Activated CD8-positive, alpha-beta memory T cell treated with anti-CD3 and anti-CD28 coated beads, Interleukin-2, amount 10 ng/mL, durations not matched to agents 7 days and 5 days (primary cell): ENCODE measurements around the gene RAB36. TPM values are rescaled to one million over a fixed set of nuclear protein-coding genes. Genes with fewer than 3 reads are reported as not detected.

Experiments used
- ATAC-seq: fragments of 150-1000 bp; cut with Tn5 transposase; one replicate; pipeline ENCODE4 v1.10.0; 2021; ENCODE audit warnings: moderate library complexity
- CTCF ChIA-PET: fragments of 350-600 bp; sonication (Branson Sonifier 250); formaldehyde crosslinking; loops from one replicate; lab custom pipeline; 2021; ENCODE audit warnings: antibody characterized with exemption; lab: Charles Lee
- DNase-seq: peaks from one replicate; pipeline ENCODE4 v3.0.0-alpha.2; 2020
- H3K27ac Mint-ChIP-seq: one replicate; pipeline ENCODE4 v1.8.0; 2021; ENCODE audit warnings: mild to moderate bottlenecking, mixed read lengths
- H3K27me3 Mint-ChIP-seq: one replicate; pipeline ENCODE4 v1.8.0; 2021; ENCODE audit warnings: mixed read lengths
- H3K36me3 Mint-ChIP-seq: one replicate; pipeline ENCODE4 v1.8.0; 2021; ENCODE audit warnings: mild to moderate bottlenecking, mixed read lengths
- H3K4me1 Mint-ChIP-seq: one replicate; pipeline ENCODE4 v1.8.0; 2021; ENCODE audit warnings: mixed read lengths
- H3K4me3 Mint-ChIP-seq: one replicate; pipeline ENCODE4 v1.8.0; 2021; ENCODE audit warnings: mild to moderate bottlenecking, moderate library complexity, mixed read lengths
- H3K9me3 Mint-ChIP-seq: one replicate; pipeline ENCODE4 v1.8.0; 2022; ENCODE audit warnings: low read depth, mixed read lengths
- total RNA-seq, 2 experiments: library from RNA; stranded (reverse); gene quantifications; one replicate each; pipeline ENCODE4 v1.2.3, GENCODE V29; 2021

Gene RAB36
- total RNA-seq, 2 experiments from 2014 or later = 0.26 to 0.37 TPM

- Mint-ChIP-seq H3K27ac (no peak overlapping the region), H3K4me1 (peaks cover 8% of the 10 kb centered on the region), H3K4me3 (no peak overlapping the region), H3K9me3 (no peaks in the 10 kb centered on the region), H3K27me3 (no peaks in the 10 kb centered on the region), H3K36me3 (no peaks in the 10 kb centered on the region)
- CTCF ChIA-PET = interaction anchor here (1.8 to 3.1 kb wide), 3 partner anchors 10 to 198 kb away, joined by 6 to 13 read pairs (median 10); partner anchors contain the start of gene RAB36
- DNase-seq (no peak), ATAC-seq (no peak)
These were observed 9.9 kb downstream of the RAB36 start for GRCh38 chr22:23155143-23155542.

- Mint-ChIP-seq H3K4me3 (no peak overlapping the region), H3K27me3 (no peaks in the 10 kb centered on the region), H3K36me3 (no peaks in the 10 kb centered on the region), H3K4me1 (peaks cover 8% of the 10 kb centered on the region), H3K9me3 (no peaks in the 10 kb centered on the region), H3K27ac (no peak overlapping the region)
- ATAC-seq (no peak), DNase-seq (no peak)
- CTCF ChIA-PET = interaction anchor here (0.9 to 3.1 kb wide), 4 partner anchors 11 to 126 kb away, joined by 3 to 13 read pairs (median 8); partner anchors contain the start of gene RAB36
These were observed 10.6 kb downstream of the RAB36 start for GRCh38 chr22:23155831-23156230.

- no peaks in the 10 kb centered on the region for H3K27me3 Mint-ChIP-seq
These were observed 11.0 kb downstream of the RAB36 start for GRCh38 chr22:23156286-23156685.

DNA sequence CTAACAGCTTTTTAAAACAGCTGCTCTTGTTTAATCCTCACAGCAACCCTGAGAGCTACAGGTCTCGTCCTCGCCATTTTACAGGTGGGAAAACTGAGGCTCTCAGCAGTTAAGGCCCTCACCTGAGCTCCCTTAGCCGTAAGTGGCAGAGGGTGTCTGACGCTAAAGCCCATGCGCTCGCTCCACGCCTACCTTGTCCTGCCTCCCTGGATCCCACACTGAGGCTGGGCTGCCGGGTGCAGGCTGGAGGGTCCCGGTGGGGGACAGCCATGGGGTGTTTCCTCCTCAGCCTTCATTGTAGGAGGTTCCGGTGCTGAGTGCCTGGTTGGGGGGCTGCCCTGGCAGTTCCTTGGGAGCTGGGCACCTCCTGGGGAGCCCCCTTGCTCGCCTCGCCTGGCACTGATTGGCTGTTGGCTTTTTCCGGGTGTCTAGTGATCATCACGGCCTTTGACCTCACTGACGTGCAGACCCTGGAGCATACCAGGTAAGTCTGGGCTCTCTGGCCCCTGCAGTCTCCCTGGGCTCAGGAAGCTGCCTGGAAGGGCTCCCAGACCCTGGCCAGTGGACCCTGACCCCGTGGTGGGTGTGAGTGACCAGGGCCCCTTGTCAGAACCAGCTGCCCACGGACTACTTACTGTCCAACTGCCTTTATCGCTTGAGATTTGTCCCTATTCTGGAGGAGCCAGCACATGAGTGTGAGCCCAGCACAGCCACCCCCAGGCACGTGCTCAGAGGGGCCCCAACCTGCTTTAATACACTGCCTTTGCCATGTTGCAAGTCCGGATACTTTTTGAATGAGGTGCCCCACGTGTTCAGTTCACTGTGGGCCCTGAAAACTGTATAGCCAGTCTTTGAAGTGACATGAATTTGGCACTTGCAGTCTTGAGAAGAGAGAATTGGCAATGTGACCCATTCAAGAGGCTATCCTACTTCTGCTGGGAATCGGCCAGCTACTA is 12.6 kb downstream of the RAB36 start:
- Mint-ChIP-seq H3K27ac (no peak overlapping the region), H3K36me3 (no peaks in the 10 kb centered on the region), H3K9me3 (no peaks in the 10 kb centered on the region), H3K4me1 (peaks cover 6% of the 10 kb centered on the region), H3K4me3 (no peak overlapping the region), H3K27me3 (no peaks in the 10 kb centered on the region)
- ATAC-seq (no peak), DNase-seq (no peak)
- CTCF ChIA-PET = interaction anchor here (1.0 to 3.1 kb wide), 6 partner anchors 11 to 228 kb away, joined by 3 to 13 read pairs (median 4); partner anchors contain the start of gene RAB36

More at GRCh38 chr22:23156286-23156685, 11.0 kb downstream of the RAB36 start:
- no peak for DNase-seq
- H3K4me1 Mint-ChIP-seq = peaks cover 8% of the 10 kb centered on the region
- H3K36me3 Mint-ChIP-seq = no peaks in the 10 kb centered on the region
- no peak overlapping the region for H3K4me3 Mint-ChIP-seq
- no peak for ATAC-seq
- CTCF ChIA-PET = interaction anchor here (0.9 to 3.1 kb wide), 6 partner anchors 12 to 230 kb away, joined by 3 to 13 read pairs (median 6); partner anchors contain the start of gene RAB36
- H3K27ac Mint-ChIP-seq = no peak overlapping the region
- H3K9me3 Mint-ChIP-seq = no peaks in the 10 kb centered on the region

DNA sequence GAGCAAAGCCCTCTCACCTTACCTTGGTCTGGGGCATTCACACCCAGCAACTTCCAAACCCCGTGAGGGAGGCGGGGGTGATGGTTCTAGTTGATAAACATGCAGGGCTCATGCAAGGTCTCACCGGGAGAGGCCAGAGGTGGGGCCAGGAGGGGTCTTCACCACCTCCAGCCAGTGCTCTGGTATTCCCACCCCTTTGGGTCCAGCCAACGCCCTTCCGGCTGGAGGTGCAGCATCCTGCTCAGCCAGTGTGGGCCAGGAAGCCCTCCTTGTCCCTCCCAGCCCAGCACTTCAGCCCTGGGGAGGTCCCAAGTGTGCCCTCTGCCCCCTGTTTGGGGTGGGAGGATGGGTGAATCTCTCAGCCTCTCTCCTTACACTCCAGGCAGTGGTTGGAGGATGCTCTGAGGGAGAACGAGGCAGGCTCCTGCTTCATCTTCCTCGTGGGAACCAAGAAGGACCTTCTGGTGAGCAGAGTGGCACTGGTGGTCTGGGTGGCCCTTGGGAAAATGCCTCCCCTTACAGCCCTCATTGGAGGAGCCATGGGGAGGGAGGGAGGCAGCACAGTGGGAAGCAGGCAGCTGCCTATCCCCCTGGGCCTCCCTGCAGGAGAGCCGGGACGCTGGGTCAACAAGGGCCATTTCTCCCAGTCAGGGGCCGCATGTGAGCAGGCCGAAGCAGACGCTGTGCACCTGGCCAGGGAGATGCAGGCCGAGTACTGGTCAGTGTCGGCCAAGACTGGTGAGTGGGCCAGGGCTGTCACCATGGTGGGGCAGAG is 13.4 kb downstream of the RAB36 start:
- H3K36me3 Mint-ChIP-seq = no peaks in the 10 kb centered on the region
- no peaks in the 10 kb centered on the region for H3K4me1 Mint-ChIP-seq
- DNase-seq = no peak
- CTCF ChIA-PET = interaction anchor here (1.7 kb wide), 1 partner anchor 20 kb away, joined by 4 read pairs; no protein-coding TSS in a partner anchor
- no peak overlapping the region for H3K27ac Mint-ChIP-seq
- no peaks in the 10 kb centered on the region for H3K9me3 Mint-ChIP-seq
- H3K4me3 Mint-ChIP-seq = no peak overlapping the region
- H3K27me3 Mint-ChIP-seq = no peaks in the 10 kb centered on the region
- ATAC-seq = no peak

DNA sequence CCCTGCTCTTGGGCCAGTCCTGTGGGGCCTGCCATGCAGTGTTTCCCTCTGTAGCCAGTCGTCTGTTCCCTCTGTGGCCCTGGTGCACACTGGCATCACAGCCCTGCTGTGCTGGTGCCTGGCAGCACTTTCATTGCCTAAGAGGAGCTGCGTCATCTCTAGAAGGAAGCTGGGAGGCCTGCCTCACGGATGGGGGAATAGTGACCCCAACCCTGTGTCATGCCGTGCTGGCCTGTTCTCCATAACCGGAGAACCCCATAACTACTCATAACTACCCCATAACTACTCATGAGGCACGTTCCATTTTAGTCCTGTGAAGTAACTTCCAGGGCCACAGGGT is 14.0 kb downstream of the RAB36 start:
- Mint-ChIP-seq H3K27me3 (no peaks in the 10 kb centered on the region), H3K4me3 (no peak overlapping the region), H3K4me1 (no peaks in the 10 kb centered on the region), H3K9me3 (no peaks in the 10 kb centered on the region), H3K27ac (no peak overlapping the region), H3K36me3 (no peaks in the 10 kb centered on the region)
- DNase-seq (no peak), ATAC-seq (no peak)
- CTCF ChIA-PET = no interaction called here

GRCh38 chr22:23161029-23161428 is 15.8 kb downstream of the RAB36 start:
- ATAC-seq = no peak
- Mint-ChIP-seq H3K9me3 (no peaks in the 10 kb centered on the region), H3K27ac (no peak overlapping the region), H3K4me1 (no peaks in the 10 kb centered on the region), H3K27me3 (no peaks in the 10 kb centered on the region), H3K36me3 (no peaks in the 10 kb centered on the region), H3K4me3 (no peak overlapping the region)
- no peak for DNase-seq
- CTCF ChIA-PET = no interaction called here

DNA sequence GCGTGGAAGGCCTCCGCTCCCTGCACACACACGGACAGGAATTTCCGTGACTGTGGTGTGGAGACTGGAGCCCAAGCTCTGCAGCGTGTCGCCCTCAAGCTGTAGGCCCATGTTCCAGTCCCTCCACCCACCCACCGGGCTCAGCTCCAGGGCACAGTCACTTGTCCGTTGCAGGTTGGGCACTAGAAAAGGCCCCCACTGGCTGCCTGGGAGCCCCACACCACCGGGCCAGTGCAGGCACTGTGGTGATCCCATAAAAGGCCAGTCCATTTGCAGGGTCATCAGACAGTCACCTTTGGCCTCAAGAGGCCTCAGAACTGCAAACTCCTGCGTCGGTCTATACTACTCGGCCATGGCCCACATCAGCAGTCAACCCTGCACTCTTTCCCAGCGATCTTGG is 16.3 kb downstream of the RAB36 start:
- Mint-ChIP-seq H3K9me3 (no peaks in the 10 kb centered on the region), H3K4me1 (no peaks in the 10 kb centered on the region), H3K27me3 (no peaks in the 10 kb centered on the region), H3K36me3 (no peaks in the 10 kb centered on the region), H3K4me3 (no peak overlapping the region), H3K27ac (no peak overlapping the region)
- CTCF ChIA-PET = no interaction called here
- ATAC-seq = no peak
- DNase-seq = no peak

DNA sequence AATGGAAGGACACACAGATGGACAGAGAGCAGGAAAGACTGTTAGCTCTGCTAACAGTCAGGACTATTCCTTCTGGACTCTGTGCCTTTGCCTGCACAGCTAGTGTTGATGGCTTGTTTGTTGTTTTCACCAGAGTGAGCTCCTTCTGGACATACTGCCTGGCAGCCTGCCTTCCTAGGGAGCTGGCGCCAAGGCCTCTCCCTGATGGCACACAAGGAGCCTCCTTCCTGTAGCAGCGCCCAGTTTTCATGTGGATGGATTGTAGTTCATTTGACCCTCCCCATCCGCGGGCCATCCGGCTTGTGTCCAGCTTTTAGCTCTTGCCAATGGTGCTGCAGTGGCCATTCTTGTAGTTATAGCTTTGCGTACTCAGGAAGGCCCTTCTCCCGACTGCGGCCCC is 18.4 kb downstream of the RAB36 start:
- H3K27ac Mint-ChIP-seq = no peak overlapping the region
- CTCF ChIA-PET = interaction anchor here (1.1 to 1.5 kb wide), 4 partner anchors 10 to 126 kb away, joined by 4 to 6 read pairs (median 4); no protein-coding TSS in a partner anchor

GRCh38 chr22:23164091-23164490 is 18.8 kb downstream of the RAB36 start:
- ATAC-seq (no peak), DNase-seq (no peak)
- Mint-ChIP-seq H3K27ac (no peak overlapping the region), H3K27me3 (no peaks in the 10 kb centered on the region), H3K9me3 (no peaks in the 10 kb centered on the region), H3K36me3 (no peaks in the 10 kb centered on the region), H3K4me1 (no peaks in the 10 kb centered on the region), H3K4me3 (no peak overlapping the region)
- CTCF ChIA-PET = interaction anchor here (1.1 to 1.5 kb wide), 4 partner anchors 10 to 126 kb away, joined by 4 to 6 read pairs (median 4); no protein-coding TSS in a partner anchor

More for the DNA sequence above, 18.4 kb downstream of the RAB36 start:
- no peaks in the 10 kb centered on the region for H3K9me3 Mint-ChIP-seq
- H3K27me3 Mint-ChIP-seq = no peaks in the 10 kb centered on the region
- no peak overlapping the region for H3K4me3 Mint-ChIP-seq
- ATAC-seq (no peak), DNase-seq (no peak)
- no peaks in the 10 kb centered on the region for H3K4me1 Mint-ChIP-seq
- no peaks in the 10 kb centered on the region for H3K36me3 Mint-ChIP-seq

DNA sequence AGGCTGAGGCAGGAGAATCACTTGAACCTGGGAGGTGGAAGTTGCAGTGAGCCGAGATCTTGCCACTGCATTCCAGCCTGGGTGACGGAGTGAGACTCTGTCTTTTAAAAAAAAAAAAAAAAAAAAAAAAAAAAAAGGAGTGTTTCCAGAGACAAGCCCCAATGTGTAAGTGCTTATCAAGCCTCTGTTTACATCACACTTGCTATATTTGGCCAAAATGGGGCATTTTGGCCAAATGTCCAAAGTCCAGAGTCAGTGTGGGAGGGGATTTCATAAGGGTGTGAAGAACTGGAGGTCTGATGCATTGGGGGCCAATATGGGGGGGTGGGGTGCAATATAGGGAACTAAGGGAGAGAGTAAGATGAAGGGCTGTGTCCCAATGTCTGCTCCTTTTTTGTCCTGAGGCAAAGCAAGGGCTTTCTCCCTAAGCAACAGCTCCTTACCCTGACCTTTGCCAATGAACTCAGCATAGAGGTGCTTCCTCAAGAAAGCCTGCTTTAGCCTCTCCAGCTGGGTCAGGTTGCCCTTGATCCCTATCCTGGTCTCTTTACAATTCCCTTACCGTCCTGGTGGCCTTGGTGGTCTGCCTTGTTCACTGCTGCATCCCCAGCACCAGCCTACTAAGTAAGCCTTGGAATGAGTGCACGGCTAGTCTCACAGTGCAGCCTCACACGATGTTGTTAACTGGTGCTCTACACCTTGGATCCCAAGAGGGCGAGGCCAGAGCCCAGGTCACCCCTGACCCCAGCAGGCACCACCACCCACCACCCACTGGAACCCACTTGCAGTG is 21.0 kb downstream of the RAB36 start:
- H3K4me3 Mint-ChIP-seq = no peak overlapping the region
- ATAC-seq = no peak
- CTCF ChIA-PET = interaction anchor here (0.8 kb wide), 1 partner anchor 12 kb away, joined by 3 read pairs; no protein-coding TSS in a partner anchor
- no peaks in the 10 kb centered on the region for H3K9me3 Mint-ChIP-seq
- H3K36me3 Mint-ChIP-seq = no peaks in the 10 kb centered on the region
- DNase-seq = no peak
- H3K27me3 Mint-ChIP-seq = no peaks in the 10 kb centered on the region
- no peaks in the 10 kb centered on the region for H3K4me1 Mint-ChIP-seq
- no peak overlapping the region for H3K27ac Mint-ChIP-seq

GRCh38 chr22:23166841-23167616 is 21.8 kb downstream of the RAB36 start:
- no peaks in the 10 kb centered on the region for H3K27me3 Mint-ChIP-seq

More at GRCh38 chr22:23166841-23167616, 21.8 kb downstream of the RAB36 start:
- DNase-seq = no peak
- ATAC-seq = no peak
- Mint-ChIP-seq H3K4me1 (no peaks in the 10 kb centered on the region), H3K9me3 (no peaks in the 10 kb centered on the region), H3K27ac (no peak overlapping the region), H3K4me3 (no peak overlapping the region), H3K36me3 (no peaks in the 10 kb centered on the region)
- CTCF ChIA-PET = no interaction called here
